GM21528 (cell line): ENCODE data around the gene ENOPH1.

ENCODE experiments used
- ATAC-seq: cut with Tn5 transposase; IDR thresholded peaks from one replicate; pipeline ENCODE4 v1.9.1; 2021; ENCODE audit warnings: mild to moderate bottlenecking, moderate library complexity; ENCODE audit not compliant: unreplicated experiment, low FRiP score

The ENOPH1 gene

GRCh38 chr4:82425478-82425877 is 4.9 kb upstream of the ENOPH1 start:
- ATAC-seq = no peak

GRCh38 chr4:82428526-82428968 is 1.8 kb upstream of the ENOPH1 start:
- ATAC-seq = no peak

- peak; percentile 48 for ATAC-seq
Measured at GRCh38 chr4:82428969-82429727, 1.2 kb upstream of the ENOPH1 start.

GRCh38 chr4:82429728-82430192 is 630 bp upstream of the ENOPH1 start:
- ATAC-seq = peak; percentile 25

- peak; percentile 3 for ATAC-seq
Measured at GRCh38 chr4:82430964-82431745, 765 bp downstream of the ENOPH1 start.

GRCh38 chr4:82431831-82432230 is 1.4 kb downstream of the ENOPH1 start:
- no peak for ATAC-seq

- ATAC-seq = no peak
Measured at GRCh38 chr4:82432596-82432995, 2.2 kb downstream of the ENOPH1 start.

- no peak for ATAC-seq
Measured at GRCh38 chr4:82433791-82434190, 3.4 kb downstream of the ENOPH1 start.

- ATAC-seq = no peak
Measured at GRCh38 chr4:82434949-82435348, 4.6 kb downstream of the ENOPH1 start.

- no peak for ATAC-seq
Measured at GRCh38 chr4:82436130-82436529, 5.7 kb downstream of the ENOPH1 start.

- ATAC-seq = no peak
Measured at GRCh38 chr4:82436780-82437179, 6.4 kb downstream of the ENOPH1 start.

- no peak for ATAC-seq
Measured at GRCh38 chr4:82437285-82438005, 7.1 kb downstream of the ENOPH1 start.

GRCh38 chr4:82439088-82439487 is 8.7 kb downstream of the ENOPH1 start:
- ATAC-seq = no peak

- no peak for ATAC-seq
Measured at GRCh38 chr4:82447886-82448285, 17.5 kb downstream of the ENOPH1 start.

- no peak for ATAC-seq
Measured at GRCh38 chr4:82450966-82451755, 20.8 kb downstream of the ENOPH1 start.

GRCh38 chr4:82452026-82452425 is 21.6 kb downstream of the ENOPH1 start:
- no peak for ATAC-seq

- ATAC-seq = no peak
Measured at GRCh38 chr4:82457266-82457665, 26.9 kb downstream of the ENOPH1 start.

GRCh38 chr4:82458729-82459128 is 28.3 kb downstream of the ENOPH1 start:
- ATAC-seq = no peak

GRCh38 chr4:82461710-82462109 is 31.3 kb downstream of the ENOPH1 start:
- no peak for ATAC-seq

GRCh38 chr4:82462415-82462831 is 32.0 kb downstream of the ENOPH1 start:
- peak; percentile 74 for ATAC-seq
